A549 (cell line): ENCODE results near the gene PDSS2.

Experiments used
- CBX2 ChIP-seq: fragments of 200-600 bp; sonication (generic); IDR thresholded peaks from 2 replicates; pipeline ENCODE4 v1.6.1; 2016; ENCODE audit warnings: low read depth, mild to moderate bottlenecking, borderline replicate concordance
- CHD2 ChIP-seq: fragments of 150-350 bp; IDR thresholded peaks from 2 replicates; pipeline ENCODE4 v1.6.1; 2014; ENCODE audit warnings: low read length; ENCODE audit not compliant: partially characterized antibody
- CHD4 ChIP-seq: fragments of 200-600 bp; sonication (generic); IDR thresholded peaks from 2 replicates; pipeline ENCODE4 v1.6.1; 2016; ENCODE audit warnings: antibody characterized with exemption, mild to moderate bottlenecking, borderline replicate concordance
- EP300 ChIP-seq, 2 experiments: fragments of >200 bp; sonication (Bioruptor Twin); formaldehyde crosslinking; IDR thresholded peaks; 2 replicates in 1 of 2; 3 replicates in 1 of 2; pipeline ENCODE4 v1.6.1; 2016 to 2017
- ESRRA ChIP-seq: fragments of 150-350 bp; IDR thresholded peaks from 2 replicates; pipeline ENCODE4 v1.6.1; 2014; ENCODE audit warnings: mild to moderate bottlenecking, low read length, borderline replicate concordance
- JUN ChIP-seq, 2 experiments: fragments of >200 bp; sonication (Bioruptor Twin); formaldehyde crosslinking; IDR thresholded peaks; 2 replicates in 1 of 2; 3 replicates in 1 of 2; pipeline ENCODE4 v1.6.1; 2016 to 2017
- NR3C1 ChIP-seq: fragments of >200 bp; sonication (Bioruptor Twin); formaldehyde crosslinking; IDR thresholded peaks from 3 replicates; pipeline ENCODE4 v1.6.1; 2017
- POLR2A ChIP-seq: IDR thresholded peaks from 2 replicates; pipeline ENCODE4 v1.6.1; 2012; ENCODE audit warnings: mild to moderate bottlenecking, low read length
- RCOR1 ChIP-seq: fragments of 150-350 bp; IDR thresholded peaks from 2 replicates; pipeline ENCODE4 v1.6.1; 2014; ENCODE audit warnings: antibody characterized with exemption, low read length, low read depth
- ZC3H11A ChIP-seq: fragments of 450-650 bp; IDR thresholded peaks from 2 replicates; pipeline ENCODE4 v1.6.1; 2014; ENCODE audit warnings: antibody characterized with exemption, mild to moderate bottlenecking
- TF ChIP-seq, protein P1 (sequence below): fragments of >200 bp; sonication (Bioruptor Twin); formaldehyde crosslinking; IDR thresholded peaks from 3 replicates; pipeline ENCODE4 v1.5.1; 2016
- TF ChIP-seq, protein P2 (sequence below): fragments of 450-650 bp; IDR thresholded peaks from 2 replicates; pipeline ENCODE4 v1.6.1; 2014; ENCODE audit warnings: antibody characterized with exemption
- TF ChIP-seq, protein P3 (sequence below): IDR thresholded peaks from 2 replicates; pipeline ENCODE4 v1.6.1; 2012

DNA sequence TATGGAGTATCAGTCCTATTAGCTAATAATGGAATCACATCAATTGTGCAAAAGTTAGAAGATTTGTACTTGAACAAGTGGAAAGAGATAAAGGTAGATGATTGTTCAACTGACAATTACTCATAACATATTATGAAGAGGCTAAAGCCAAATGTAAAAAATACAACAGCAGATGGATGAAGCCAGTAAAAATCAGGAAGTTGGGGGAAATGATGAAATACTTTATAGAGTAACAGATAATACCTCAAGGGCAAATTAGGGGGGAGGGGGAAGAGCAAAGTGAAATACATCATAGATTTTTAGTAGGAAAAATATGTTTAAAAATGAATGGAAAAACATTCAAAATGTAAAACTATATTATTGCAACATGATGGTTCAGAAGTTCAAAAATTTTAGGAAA is 114.0 kb downstream of the PDSS2 start:
- no peak for TF ChIP-seq JUN (IDR thresholded peaks at IDR 0.05)
- no peak for TF ChIP-seq POLR2A
- no peak for TF ChIP-seq ESRRA
- no peak for TF ChIP-seq RCOR1
- TF ChIP-seq, protein P1, sequence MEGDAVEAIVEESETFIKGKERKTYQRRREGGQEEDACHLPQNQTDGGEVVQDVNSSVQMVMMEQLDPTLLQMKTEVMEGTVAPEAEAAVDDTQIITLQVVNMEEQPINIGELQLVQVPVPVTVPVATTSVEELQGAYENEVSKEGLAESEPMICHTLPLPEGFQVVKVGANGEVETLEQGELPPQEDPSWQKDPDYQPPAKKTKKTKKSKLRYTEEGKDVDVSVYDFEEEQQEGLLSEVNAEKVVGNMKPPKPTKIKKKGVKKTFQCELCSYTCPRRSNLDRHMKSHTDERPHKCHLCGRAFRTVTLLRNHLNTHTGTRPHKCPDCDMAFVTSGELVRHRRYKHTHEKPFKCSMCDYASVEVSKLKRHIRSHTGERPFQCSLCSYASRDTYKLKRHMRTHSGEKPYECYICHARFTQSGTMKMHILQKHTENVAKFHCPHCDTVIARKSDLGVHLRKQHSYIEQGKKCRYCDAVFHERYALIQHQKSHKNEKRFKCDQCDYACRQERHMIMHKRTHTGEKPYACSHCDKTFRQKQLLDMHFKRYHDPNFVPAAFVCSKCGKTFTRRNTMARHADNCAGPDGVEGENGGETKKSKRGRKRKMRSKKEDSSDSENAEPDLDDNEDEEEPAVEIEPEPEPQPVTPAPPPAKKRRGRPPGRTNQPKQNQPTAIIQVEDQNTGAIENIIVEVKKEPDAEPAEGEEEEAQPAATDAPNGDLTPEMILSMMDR = no peak
- TF ChIP-seq, protein P2, sequence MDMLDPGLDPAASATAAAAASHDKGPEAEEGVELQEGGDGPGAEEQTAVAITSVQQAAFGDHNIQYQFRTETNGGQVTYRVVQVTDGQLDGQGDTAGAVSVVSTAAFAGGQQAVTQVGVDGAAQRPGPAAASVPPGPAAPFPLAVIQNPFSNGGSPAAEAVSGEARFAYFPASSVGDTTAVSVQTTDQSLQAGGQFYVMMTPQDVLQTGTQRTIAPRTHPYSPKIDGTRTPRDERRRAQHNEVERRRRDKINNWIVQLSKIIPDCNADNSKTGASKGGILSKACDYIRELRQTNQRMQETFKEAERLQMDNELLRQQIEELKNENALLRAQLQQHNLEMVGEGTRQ = no peak
- no peak for TF ChIP-seq NR3C1
- no peak for TF ChIP-seq CBX2
- TF ChIP-seq EP300 (IDR thresholded peaks at IDR 0.05) = no peak
- TF ChIP-seq ZC3H11A = no peak
- TF ChIP-seq, protein P3, sequence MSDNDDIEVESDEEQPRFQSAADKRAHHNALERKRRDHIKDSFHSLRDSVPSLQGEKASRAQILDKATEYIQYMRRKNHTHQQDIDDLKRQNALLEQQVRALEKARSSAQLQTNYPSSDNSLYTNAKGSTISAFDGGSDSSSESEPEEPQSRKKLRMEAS = no peak
- no peak for TF ChIP-seq CHD4
- no peak for TF ChIP-seq CHD2
